Measurements from ENCODE around the gene CCT8. TPM values are rescaled to one million over a fixed set of nuclear protein-coding genes. Genes with fewer than 3 reads are reported as not detected.
"Not testable (repeated sequence)": the region's sequence is repeated elsewhere in the genome, so short reads cannot be mapped to it uniquely, and the experiment has no call there.

The CCT8 gene
- total RNA-seq, 1 donor from 2014 or later, result 99.3 TPM

DNA sequence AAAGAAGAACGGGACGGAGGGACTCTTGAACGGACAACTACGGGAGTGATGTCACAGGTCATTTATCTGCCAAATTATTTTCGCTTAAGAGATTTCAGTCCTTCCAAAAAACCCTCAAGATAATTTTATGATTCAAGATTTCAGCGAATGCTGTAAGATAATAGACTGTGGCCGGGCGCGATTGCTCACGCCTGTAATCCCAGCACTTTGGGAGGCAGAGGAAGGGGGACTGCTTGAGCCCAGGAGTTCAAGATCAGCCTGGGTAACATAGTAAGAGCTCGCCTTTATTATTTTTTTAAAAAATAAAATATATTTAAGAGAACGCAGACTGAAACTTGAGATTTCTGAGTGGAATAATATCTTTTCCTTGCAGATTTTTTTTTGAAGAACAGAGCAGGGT is 54.9 kb downstream of the CCT8 start:
- DNase-seq (ENCODE audit: low spot score), result no peak

DNA sequence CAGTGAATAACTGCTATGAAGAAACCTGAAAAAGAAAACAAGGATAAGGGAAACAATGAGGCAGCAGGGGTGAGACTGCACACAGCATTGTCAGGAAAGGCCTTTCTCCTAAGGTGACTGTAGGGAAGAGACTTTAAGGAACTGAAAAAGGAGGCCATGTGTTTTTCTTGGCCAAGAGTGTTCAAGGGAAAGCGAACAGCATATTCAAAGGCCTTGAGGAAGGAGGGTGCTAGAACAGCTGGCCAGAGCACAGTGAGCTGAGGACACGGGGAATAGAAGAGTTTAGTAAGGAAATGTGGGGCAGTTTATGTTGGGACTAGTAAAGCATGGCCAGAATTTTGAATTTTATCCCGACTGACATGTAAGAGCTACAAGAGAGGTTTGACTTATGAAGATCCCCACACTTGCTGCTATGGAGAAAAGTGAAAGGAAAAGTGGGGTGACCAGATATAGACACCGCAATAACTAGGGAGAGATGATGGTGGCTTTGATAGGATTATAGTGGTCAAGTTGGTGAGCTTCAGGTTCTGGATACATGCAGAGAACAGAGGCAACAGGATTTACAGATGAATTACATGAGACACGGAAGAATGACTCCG is 55.7 kb downstream of the CCT8 start:
- DNase-seq (ENCODE audit: low spot score), result no peak

DNA sequence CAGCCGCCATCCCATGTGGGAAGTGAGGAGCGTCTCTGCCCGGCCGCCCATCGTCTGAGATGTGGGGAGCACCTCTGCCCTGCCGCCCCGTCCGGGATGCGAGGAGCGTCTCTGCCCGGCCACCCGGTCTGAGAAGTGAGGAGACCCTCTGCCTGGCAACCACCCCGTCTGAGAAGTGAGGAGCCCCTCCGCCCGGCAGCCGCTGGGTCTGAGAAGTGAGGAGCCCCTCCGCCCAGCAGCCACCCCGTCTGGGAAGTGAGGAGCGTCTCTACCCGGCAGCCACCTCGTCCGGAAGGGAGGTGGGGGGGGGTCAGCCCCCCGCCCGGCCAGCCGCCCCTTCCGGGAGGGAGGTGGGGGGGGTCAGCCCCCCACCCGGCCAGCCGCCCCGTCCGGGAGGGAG is 62.2 kb downstream of the CCT8 start:
- DNase-seq (ENCODE audit: low spot score), result not testable (repeated sequence)

DNA sequence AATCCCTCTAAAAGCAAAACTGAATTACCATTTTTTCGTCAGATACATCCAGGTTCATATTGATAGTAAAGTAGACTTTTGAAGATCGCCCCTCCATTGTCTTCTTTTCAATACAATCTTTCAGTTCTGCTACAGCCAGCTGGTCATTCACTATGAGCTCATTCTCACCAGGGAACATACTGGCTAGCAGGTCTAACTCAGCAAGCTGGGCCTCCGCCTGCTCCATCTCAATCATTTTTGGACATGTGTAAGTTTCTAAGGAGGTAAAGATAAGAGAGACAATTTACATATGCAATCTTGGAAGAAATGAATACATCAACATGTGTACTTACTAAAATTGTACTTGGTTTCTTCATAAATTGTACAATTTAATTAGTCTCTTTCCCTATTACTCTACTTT is 65.1 kb downstream of the CCT8 start:
- DNase-seq (ENCODE audit: low spot score), result no peak

DNA sequence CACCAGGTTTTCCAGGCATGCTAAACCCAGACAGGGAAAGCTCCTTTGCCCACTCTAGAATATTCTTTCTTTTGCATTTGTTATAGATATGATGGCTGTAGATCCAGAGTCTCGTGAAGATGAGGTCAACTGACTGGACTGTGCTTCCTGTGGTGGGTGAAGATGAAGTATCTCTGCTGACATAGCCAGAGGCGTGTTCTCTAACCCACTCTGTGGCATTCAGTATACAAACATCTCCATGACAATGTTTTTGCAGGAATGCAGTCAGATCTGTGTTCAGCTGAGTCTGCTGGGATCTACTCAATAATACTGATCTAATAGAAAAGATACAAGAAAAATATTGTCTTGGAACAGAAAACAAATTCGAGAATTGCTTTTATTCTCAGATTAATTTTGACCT is 65.6 kb downstream of the CCT8 start:
- DNase-seq (ENCODE audit: low spot score), result no peak

DNA sequence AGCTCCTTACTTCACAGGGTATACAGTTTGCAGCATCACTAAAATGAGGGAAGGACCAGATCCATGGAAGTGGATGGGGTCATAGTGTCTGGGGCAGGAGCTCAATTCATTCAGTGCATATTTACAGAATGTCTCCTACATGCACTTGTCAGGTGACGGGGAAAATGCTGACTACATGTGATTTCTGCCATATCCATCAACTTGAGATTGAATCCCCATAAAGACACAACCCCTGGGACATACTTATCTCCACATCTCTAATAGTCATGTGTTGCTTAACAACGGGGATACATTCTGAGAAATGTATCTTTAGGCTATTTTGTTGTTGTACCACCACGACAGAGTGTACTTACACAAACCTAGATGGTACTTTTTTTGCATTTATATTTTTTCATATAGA is 66.3 kb downstream of the CCT8 start:
- DNase-seq (ENCODE audit: low spot score), result no peak

Other genes starting within 250 kb of the CCT8 start
- 22.1 TPM for gene LTN1, start 80.8 kb downstream of the CCT8 start, total RNA-seq
- 15.6 TPM for gene RWDD2B, start 54.3 kb downstream of the CCT8 start, total RNA-seq
- gene USP16, start 49.0 kb downstream of the CCT8 start, total RNA-seq, result 29.1 TPM
- 5.8 TPM for gene MAP3K7CL, start 57.0 kb upstream of the CCT8 start, total RNA-seq
- 50.0 TPM for gene BACH1, start 225.3 kb upstream of the CCT8 start, total RNA-seq

Measured in mucosa of gallbladder (tissue), 1 donor.